Naive thymus-derived CD4-positive, alpha-beta T cell (primary cell): ENCODE results near the gene KRTAP4-4. TPM values are rescaled to one million over a fixed set of nuclear protein-coding genes. Genes with fewer than 3 reads are reported as not detected.
"Not testable (repeated sequence)": the region's sequence is repeated elsewhere in the genome, so short reads cannot be mapped to it uniquely, and the experiment has no call there.

ENCODE experiments used
- ATAC-seq: fragments of 150-1000 bp; cut with Tn5 transposase; 2 replicates; pipeline ENCODE4 v1.10.0; 2021; ENCODE audit warnings: mild to moderate bottlenecking, moderate library complexity
- CTCF ChIA-PET: fragments of 350-600 bp; sonication (Branson Sonifier 250); formaldehyde crosslinking; loops from one replicate; lab custom pipeline; 2021; ENCODE audit warnings: antibody characterized with exemption; lab: Charles Lee
- POLR2A ChIA-PET: fragments of 350-600 bp; sonication (Branson Sonifier 250); formaldehyde crosslinking; loops from one replicate; lab custom pipeline; 2021; ENCODE audit warnings: antibody characterized with exemption, inconsistent platforms; lab: Charles Lee
- DNase-seq, 9 donors: peaks; one replicate each; pipeline versions ENCODE4 v3.0.0 to v3.0.0-alpha.2; 2020 to 2022; ENCODE audit warnings: mixed read lengths in 1 of 9
- H3K27ac ChIP-seq: one replicate; pipeline ENCODE4 v1.7.0; 2013; ENCODE audit warnings: mild to moderate bottlenecking, low read depth, low read length, moderate library complexity
- H3K27me3 ChIP-seq, 2 donors: one replicate each; pipeline ENCODE4 v1.7.0; 2013; ENCODE audit warnings: low read length in 2 of 2, mild to moderate bottlenecking in 2 of 2, moderate library complexity in 2 of 2; ENCODE audit not compliant: control insufficient read depth in 2 of 2, insufficient read depth in 2 of 2
- H3K36me3 ChIP-seq, 3 experiments: 1 replicate in 2 of 3; 2 replicates in 1 of 3; pipeline ENCODE4 v1.7.0; 2013; ENCODE audit warnings: low read length in 3 of 3, mild to moderate bottlenecking in 3 of 3, moderate library complexity in 1 of 3; ENCODE audit not compliant: insufficient read depth in 3 of 3, control insufficient read depth in 2 of 3
- H3K4me1 ChIP-seq, 2 donors: one replicate each; pipeline ENCODE4 v1.7.0; 2013; ENCODE audit warnings: low read length in 2 of 2, mild to moderate bottlenecking in 2 of 2, moderate library complexity in 1 of 2; ENCODE audit not compliant: control insufficient read depth in 2 of 2, insufficient read depth in 2 of 2
- H3K4me3 ChIP-seq: 2 replicates; pipeline ENCODE4 v1.7.0; 2013; ENCODE audit warnings: mild to moderate bottlenecking, low read length
- H3K9me3 ChIP-seq, 3 experiments: 1 replicate in 2 of 3; 2 replicates in 1 of 3; pipeline ENCODE4 v1.7.0; 2013; ENCODE audit warnings: low read length in 3 of 3; ENCODE audit not compliant: control insufficient read depth in 2 of 3
- H3K27ac Mint-ChIP-seq, 9 donors: one replicate each; pipeline ENCODE4 v1.8.0; 2020 to 2022; ENCODE audit warnings: mixed read lengths in 9 of 9, mild to moderate bottlenecking in 8 of 9, moderate library complexity in 5 of 9, inconsistent platforms in 2 of 9
- H3K27me3 Mint-ChIP-seq, 5 donors: one replicate each; pipeline ENCODE4 v1.8.0; 2021 to 2022; ENCODE audit warnings: mixed read lengths in 5 of 5, mild to moderate bottlenecking in 1 of 5
- H3K36me3 Mint-ChIP-seq, 5 donors: one replicate each; pipeline ENCODE4 v1.8.0; 2020 to 2022; ENCODE audit warnings: mixed read lengths in 5 of 5, mild to moderate bottlenecking in 3 of 5, inconsistent platforms in 1 of 5
- H3K4me1 Mint-ChIP-seq, 7 donors: one replicate each; pipeline ENCODE4 v1.8.0; 2020 to 2022; ENCODE audit warnings: mixed read lengths in 7 of 7, mild to moderate bottlenecking in 3 of 7, inconsistent platforms in 1 of 7
- H3K4me3 Mint-ChIP-seq, 10 donors: one replicate each; pipeline ENCODE4 v1.8.0; 2020 to 2022; ENCODE audit warnings: mild to moderate bottlenecking in 10 of 10, mixed read lengths in 10 of 10, moderate library complexity in 6 of 10, inconsistent platforms in 2 of 10
- H3K9me3 Mint-ChIP-seq, 11 donors: one replicate each; pipeline ENCODE4 v1.8.0; 2020 to 2022; ENCODE audit warnings: mixed read lengths in 11 of 11, mild to moderate bottlenecking in 4 of 11, inconsistent platforms in 1 of 11, moderate library complexity in 1 of 11
- intact Hi-C, 2 donors: fragments of 100-400 bp; cut with micrococcal nuclease; formaldehyde crosslinking; loops; one replicate each; pipeline ENCODE4 v1.15.1; 2023
- polyA plus RNA-seq, 2 donors: library from polyadenylated mRNA; unstranded; fragments of 300-500 nt; fragmentation: Illumina TruSeq; gene quantifications; one replicate each; pipeline ENCODE4 v1.2.3, GENCODE V29; 2021
- total RNA-seq, 6 experiments: library from RNA in 5 of 6; stranded (reverse) in 5 of 6; gene quantifications; 1 replicate in 5 of 6; 2 replicates in 1 of 6; pipeline ENCODE4 v1.2.3 and lab custom pipeline; 2021 to 2026

Gene KRTAP4-4
- total and polyA plus RNA-seq, 7 experiments from 2014 or later: not detected

DNA sequence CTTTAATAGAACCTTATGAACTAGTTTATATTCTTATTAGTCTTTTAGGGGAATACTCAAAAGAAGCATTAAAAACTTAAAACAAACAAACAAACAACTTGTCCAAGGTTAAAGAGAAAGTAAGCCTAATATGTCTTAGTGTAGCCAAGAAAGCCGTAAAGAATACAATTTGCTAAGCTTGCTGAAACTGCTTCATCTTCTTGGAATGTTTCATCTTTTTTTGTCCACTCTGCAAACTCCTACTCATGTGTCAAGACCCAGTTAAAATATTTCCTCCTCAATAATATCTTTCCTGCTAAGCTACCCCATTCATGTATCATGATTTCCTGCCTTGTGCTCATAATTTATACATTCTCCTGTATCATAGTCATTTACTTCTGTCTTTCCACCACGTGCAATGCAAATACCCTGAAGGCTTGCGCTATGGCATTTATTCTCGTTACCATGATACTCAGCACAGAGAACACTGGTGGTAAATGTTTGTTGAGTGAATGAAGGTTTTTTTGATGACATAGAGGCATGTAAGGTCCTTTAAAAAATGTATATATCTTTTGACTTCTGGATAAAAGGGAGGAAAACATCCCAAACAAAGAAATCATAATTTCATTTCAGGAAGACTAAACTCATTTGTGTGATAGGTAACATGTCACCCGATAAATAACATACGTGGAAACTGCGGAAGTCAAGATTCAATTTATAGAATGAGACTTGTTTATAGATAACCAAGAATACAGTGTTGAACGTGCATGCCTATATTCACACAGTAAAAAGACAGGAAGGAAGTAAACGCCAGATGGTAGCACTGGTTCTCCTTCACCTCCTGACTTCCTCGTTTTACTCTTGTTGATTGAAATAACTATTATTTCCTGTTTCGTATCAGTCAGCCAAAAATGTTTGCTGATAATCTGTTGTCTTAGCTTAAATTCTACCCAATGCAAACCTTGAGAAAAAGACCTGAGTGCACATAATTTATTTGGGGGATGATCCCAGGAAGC, 40.6 kb downstream of the KRTAP4-4 start:
- not testable (repeated sequence) for H3K9me3 ChIP-seq, H3K27me3 ChIP-seq, H3K9me3 Mint-ChIP-seq, H3K36me3 ChIP-seq, H3K36me3 Mint-ChIP-seq, H3K4me3 ChIP-seq, H3K27ac ChIP-seq
- CTCF ChIA-PET: interaction anchor here (1.0 to 1.6 kb wide), 3 partner anchors 189 to 587 kb away, joined by 3 to 6 read pairs (median 3); partner anchors contain the start of gene KRTAP16-1
- ATAC-seq (peak; percentile 78), DNase-seq (peak in 5 of 9 donors; percentile 38 to 63 (median 52))
- peaks cover 18 to 27% of the 10 kb centered on the region in 2 donors for H3K4me1 ChIP-seq
- Mint-ChIP-seq H3K4me1 (peaks cover 4 to 72% (median 55%) of the 10 kb centered on the region in 7 donors), H3K27ac (peak overlapping the region in 7 of 9 donors; percentile 76 to 95 (median 87)), H3K27me3 (peaks cover 0 to 19% (median 0%) of the 10 kb centered on the region in 5 donors), H3K4me3 (peak overlapping the region in 8 of 10 donors; percentile 34 to 83 (median 64))
- POLR2A ChIA-PET: interaction anchor here (0.7 to 1.2 kb wide), 2 partner anchors 187 to 188 kb away, joined by 3 to 4 read pairs; no protein-coding TSS in a partner anchor
- intact Hi-C loops: loop anchor here in 1 of 2 donors (1.0 to 5.0 kb wide), 3 partner anchors 188 to 547 kb away; no protein-coding TSS in a partner anchor

DNA sequence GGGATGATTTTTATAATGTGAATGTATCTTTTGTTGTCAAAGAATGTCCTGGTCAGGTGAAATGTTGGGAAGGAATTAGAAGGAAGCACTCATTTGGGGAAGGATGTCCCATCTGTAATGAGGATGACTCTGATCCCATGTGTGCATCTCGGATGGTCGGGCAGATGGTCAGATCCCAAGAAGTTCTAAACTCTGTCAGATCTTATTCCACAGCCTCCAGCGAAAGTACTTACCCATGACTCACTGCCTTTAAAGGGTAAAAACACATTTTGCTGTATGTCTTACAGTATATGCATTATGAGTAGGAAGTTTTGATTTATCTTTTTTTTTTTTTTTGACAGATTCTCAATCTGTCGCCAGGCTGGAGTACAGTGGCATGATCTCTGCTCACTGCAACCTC, 41.8 kb downstream of the KRTAP4-4 start:
- ATAC-seq: no peak
- H3K27ac Mint-ChIP-seq: peak overlapping the region in 3 of 9 donors; percentile 12 to 53 (median 43)
- Histone ChIP-seq H3K27me3 (no peaks in the 10 kb centered on the region), H3K27ac (no peak overlapping the region), H3K4me1 (peaks cover 5 to 17% of the 10 kb centered on the region in 2 donors), H3K36me3 (no peaks in the 10 kb centered on the region), H3K4me3 (no peak overlapping the region), H3K9me3 (no peaks in the 10 kb centered on the region)
- DNase-seq: no peak
- peaks cover 0 to 19% (median 0%) of the 10 kb centered on the region in 5 donors for H3K27me3 Mint-ChIP-seq
- ChIA-PET POLR2A (interaction anchor here (0.6 kb wide), 1 partner anchor 8 kb away, joined by 4 read pairs; no protein-coding TSS in a partner anchor), CTCF (no interaction called here)
- intact Hi-C loops: no loop called here
- no peak overlapping the region for H3K4me3 Mint-ChIP-seq
- H3K9me3 Mint-ChIP-seq: peaks cover 0 to 8% (median 0%) of the 10 kb centered on the region in 11 donors
- H3K4me1 Mint-ChIP-seq: peaks cover 4 to 60% (median 45%) of the 10 kb centered on the region in 7 donors
- peaks cover 0 to 4% (median 0%) of the 10 kb centered on the region in 5 donors for H3K36me3 Mint-ChIP-seq

DNA sequence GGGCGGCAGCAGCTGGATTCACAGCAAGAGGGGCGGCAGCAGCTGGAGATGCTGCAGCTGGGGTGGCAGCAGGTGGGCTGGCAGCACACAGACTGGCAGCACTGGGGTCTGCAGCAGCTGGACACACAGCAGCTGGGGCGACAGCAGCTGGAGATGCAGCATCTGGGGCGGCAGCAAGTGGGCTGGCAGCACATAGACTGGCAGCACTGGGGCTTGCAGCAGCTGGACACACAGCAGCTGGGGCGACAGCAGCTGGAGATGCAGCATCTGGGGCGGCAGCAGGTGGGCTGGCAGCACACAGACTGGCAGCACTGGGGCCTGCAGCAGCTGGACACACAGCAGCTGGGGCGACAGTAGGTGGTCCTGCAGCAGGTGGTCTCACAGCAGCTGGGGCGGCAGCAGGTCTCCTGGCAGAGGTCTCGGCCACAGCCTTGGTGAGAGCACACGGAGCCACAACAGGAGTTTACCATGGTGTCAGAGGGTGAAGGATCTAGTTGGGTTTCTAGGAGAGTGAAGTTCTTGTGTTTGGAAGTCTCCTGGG, 42.6 kb downstream of the KRTAP4-4 start, which contains the start of gene KRTAP4-11:
Gene KRTAP4-11 (minus strand): TSS at position 528 of the 541 bp plus-strand sequence. CDS start 58 bp downstream, at position 470.
- ATAC-seq, H3K4me3 ChIP-seq, CTCF ChIA-PET, H3K9me3 ChIP-seq, H3K36me3 Mint-ChIP-seq, H3K27ac ChIP-seq, H3K36me3 ChIP-seq, DNase-seq, H3K4me1 ChIP-seq, H3K27me3 ChIP-seq, POLR2A ChIA-PET, intact Hi-C loops, H3K9me3 Mint-ChIP-seq: not testable (repeated sequence)
- peak within 1 kb of the TSS in 7 of 9 donors; percentile 25 to 92 (median 55) for H3K27ac Mint-ChIP-seq
- H3K4me1 Mint-ChIP-seq: peaks cover 4 to 53% (median 38%) of the 10 kb centered on the region in 7 donors
- peak within 1 kb of the TSS in 1 of 10 donors; percentile 29 for H3K4me3 Mint-ChIP-seq
- H3K27me3 Mint-ChIP-seq: peaks cover 0 to 17% (median 0%) of the 10 kb centered on the region in 5 donors

DNA sequence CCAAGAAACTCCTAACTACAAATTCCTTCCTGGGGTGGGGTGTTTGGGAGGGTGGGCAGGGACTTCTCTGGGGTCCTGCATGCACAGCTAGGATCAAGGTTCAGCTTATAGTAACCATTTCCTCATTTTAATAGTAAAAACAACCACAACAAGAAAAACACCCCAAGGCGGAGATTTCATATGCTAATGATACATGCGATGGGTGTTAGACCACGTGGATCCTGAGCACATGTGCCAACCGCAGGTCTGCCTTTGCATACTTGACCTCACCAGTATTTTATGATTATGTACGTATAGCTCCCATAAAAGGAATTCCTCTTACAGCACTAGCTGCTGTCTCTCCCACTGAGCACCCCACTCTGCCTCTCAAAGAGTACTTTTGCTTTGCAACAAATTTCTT, 44.3 kb downstream of the KRTAP4-4 start:
- CTCF ChIA-PET: no interaction called here
- no peak for DNase-seq

DNA sequence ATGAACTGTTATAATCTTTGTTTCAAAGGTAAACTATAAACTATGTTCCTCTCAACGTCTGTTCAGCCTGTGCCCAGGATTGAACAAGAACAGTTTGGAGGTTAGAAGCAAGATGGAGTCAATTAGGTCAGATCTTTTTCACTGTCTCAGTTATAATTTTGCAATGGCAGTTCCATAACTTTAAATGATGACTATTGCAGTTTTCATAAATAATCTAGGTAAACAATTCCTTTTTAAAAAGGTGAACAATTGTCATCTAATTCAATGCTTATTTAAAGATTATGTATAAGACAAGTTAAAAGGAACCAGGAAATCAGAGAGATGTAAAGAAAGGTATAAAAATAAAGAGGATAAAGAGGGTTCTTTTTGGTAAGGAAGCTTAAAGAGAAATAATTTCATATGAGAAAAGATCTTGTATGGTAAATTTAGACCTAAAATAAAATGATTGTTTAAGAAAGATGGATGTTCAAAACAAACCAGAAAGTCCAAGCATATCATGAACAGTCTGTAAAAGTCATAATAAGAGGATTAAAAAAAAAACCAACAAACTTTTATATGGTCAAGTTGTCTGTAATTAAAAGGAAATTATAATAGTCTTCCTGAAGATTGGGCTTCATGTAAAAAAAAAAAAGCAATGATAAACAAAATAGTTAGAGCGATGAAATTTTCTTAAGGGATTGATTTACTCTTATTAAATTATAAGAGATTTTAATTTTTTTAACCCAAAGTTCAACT, 49.2 kb downstream of the KRTAP4-4 start:
- H3K9me3 Mint-ChIP-seq: peaks cover 0 to 22% (median 4%) of the 10 kb centered on the region in 11 donors
- no peak overlapping the region for H3K4me3 Mint-ChIP-seq
- H3K36me3 Mint-ChIP-seq: peaks cover 0 to 11% (median 5%) of the 10 kb centered on the region in 5 donors
- Histone ChIP-seq H3K36me3 (no peaks in the 10 kb centered on the region), H3K4me3 (no peak overlapping the region), H3K9me3 (no peaks in the 10 kb centered on the region), H3K4me1 (peaks cover 0 to 7% of the 10 kb centered on the region in 2 donors), H3K27me3 (no peaks in the 10 kb centered on the region), H3K27ac (no peak overlapping the region)
- no peak overlapping the region for H3K27ac Mint-ChIP-seq
- ATAC-seq (no peak), DNase-seq (no peak)
- CTCF ChIA-PET: no interaction called here
- H3K27me3 Mint-ChIP-seq: peaks cover 0 to 11% (median 3%) of the 10 kb centered on the region in 5 donors
- peaks cover 0 to 22% (median 12%) of the 10 kb centered on the region in 7 donors for H3K4me1 Mint-ChIP-seq
- POLR2A ChIA-PET: interaction anchor here (0.6 kb wide), 1 partner anchor 1496 kb away, joined by 3 read pairs; no protein-coding TSS in a partner anchor
- intact Hi-C loops: no loop called here

More for the DNA sequence above, 44.3 kb downstream of the KRTAP4-4 start:
- Histone ChIP-seq H3K27me3 (no peaks in the 10 kb centered on the region), H3K9me3 (no peaks in the 10 kb centered on the region), H3K4me1 (peaks cover 5 to 7% of the 10 kb centered on the region in 2 donors), H3K4me3 (no peak overlapping the region), H3K27ac (no peak overlapping the region), H3K36me3 (no peaks in the 10 kb centered on the region)
- POLR2A ChIA-PET: no interaction called here
- Mint-ChIP-seq H3K27ac (no peak overlapping the region), H3K27me3 (peaks cover 0 to 15% (median 0%) of the 10 kb centered on the region in 5 donors), H3K9me3 (peaks cover 0 to 17% (median 1%) of the 10 kb centered on the region in 11 donors), H3K4me1 (peaks cover 4 to 40% (median 29%) of the 10 kb centered on the region in 7 donors), H3K4me3 (no peak overlapping the region), H3K36me3 (peaks cover 0 to 6% (median 2%) of the 10 kb centered on the region in 5 donors)
- peak; percentile 36 for ATAC-seq
- intact Hi-C loops: no loop called here
